ENCODE results near the gene CYSRT1.

CYSRT1 gene

GRCh38 chr9:137213160-137214060 is 11.6 kb upstream of the CYSRT1 start:
- DNase-seq, result no peak

- DNase-seq, result no peak
Observed at GRCh38 chr9:137214620-137215019, 10.4 kb upstream of the CYSRT1 start.

GRCh38 chr9:137215196-137215986 is 9.6 kb upstream of the CYSRT1 start:
- no peak for DNase-seq

GRCh38 chr9:137216188-137216965 is 8.6 kb upstream of the CYSRT1 start:
- DNase-seq, result no peak

- no peak for DNase-seq
Observed at GRCh38 chr9:137217276-137218211, 7.4 kb upstream of the CYSRT1 start.

- DNase-seq, result no peak
Observed at GRCh38 chr9:137218212-137218753, 6.7 kb upstream of the CYSRT1 start.

- DNase-seq, result no peak
Observed at GRCh38 chr9:137218754-137219271, 6.2 kb upstream of the CYSRT1 start.

- no peak for DNase-seq
Observed at GRCh38 chr9:137219757-137220316, 5.1 kb upstream of the CYSRT1 start.

- no peak for DNase-seq
Observed at GRCh38 chr9:137220317-137221094, 4.5 kb upstream of the CYSRT1 start.

- no peak for DNase-seq
Observed at GRCh38 chr9:137221095-137221505, 3.9 kb upstream of the CYSRT1 start.

GRCh38 chr9:137221506-137222111 is 3.4 kb upstream of the CYSRT1 start:
- no peak for DNase-seq

- DNase-seq, result no peak
Observed at GRCh38 chr9:137222190-137223077, 2.5 kb upstream of the CYSRT1 start, which contains the start of gene RNF208. Gene RNF208, minus strand, starts transcription at chr9:137222240. Its CDS starts 1,028 bp downstream, at chr9:137221212.

- DNase-seq, result peak; percentile 97
Observed at GRCh38 chr9:137223078-137223970, 1.6 kb upstream of the CYSRT1 start.

- no peak for DNase-seq
Observed at GRCh38 chr9:137225699-137226331, 841 bp downstream of the CYSRT1 start.

GRCh38 chr9:137226338-137227053 is 1.5 kb downstream of the CYSRT1 start:
- no peak for DNase-seq
